Vagina (tissue), 2 donors: Measurements from ENCODE around the gene MYO3B. TPM values are rescaled to one million over a fixed set of nuclear protein-coding genes. Genes with fewer than 3 reads are reported as not detected.

Experiments used
- DNase-seq, 2 donors: peaks; one replicate each; pipeline ENCODE4 v3.0.0-alpha.2; 2017; ENCODE audit errors: extremely low spot score in 2 of 2
- H3K27ac ChIP-seq: fragments of 200-600 bp; sonication (generic); one replicate; pipeline ENCODE4 v1.5.1; 2019
- H3K27me3 ChIP-seq: fragments of 200-600 bp; sonication (generic); one replicate; pipeline ENCODE4 v1.5.1; 2019
- H3K36me3 ChIP-seq, 2 donors: fragments of 200-600 bp; sonication (generic); one replicate each; pipeline ENCODE4 v1.5.1; 2017 to 2019
- H3K4me1 ChIP-seq: fragments of 200-600 bp; sonication (generic); one replicate; pipeline ENCODE4 v1.5.1; 2019
- H3K4me3 ChIP-seq, 2 donors: fragments of 200-600 bp; sonication (generic); 1 replicate in 1 of 2; 2 replicates in 1 of 2; pipeline ENCODE4 v1.5.1; 2016 to 2019
- H3K9me3 ChIP-seq: fragments of 200-600 bp; sonication (generic); one replicate; pipeline ENCODE4 v1.5.1; 2019
- CTCF ChIP-seq, 3 experiments: fragments of 450-650 bp in 2 of 3; fragments of 200-600 bp in 1 of 3; sonication (generic) in 1 of 3; IDR thresholded peaks; one replicate each; pipeline ENCODE4 v1.5.1; 2017 to 2019; ENCODE audit warnings: antibody characterized with exemption in 3 of 3, mild to moderate bottlenecking in 2 of 3, moderate library complexity in 2 of 3
- POLR2A ChIP-seq, 2 donors: fragments of 450-650 bp; IDR thresholded peaks; one replicate each; pipeline ENCODE4 v1.6.1; 2017; ENCODE audit warnings: antibody characterized with exemption in 2 of 2, mild to moderate bottlenecking in 2 of 2, moderate library complexity in 2 of 2
- POLR2AphosphoS5 ChIP-seq, 2 donors: sonication (generic); formaldehyde crosslinking; IDR thresholded peaks; one replicate each; pipeline ENCODE4 v1.9.0; 2017; ENCODE audit warnings: antibody characterized with exemption in 2 of 2, mild to moderate bottlenecking in 2 of 2, low read depth in 1 of 2; ENCODE audit not compliant: insufficient read depth in 1 of 2
- intact Hi-C: fragments of 100-400 bp; cut with DNase I; formaldehyde crosslinking; loops from one replicate; pipeline ENCODE4 v1.15.1; 2023
- total RNA-seq: library from RNA; depleted of rRNA; stranded (reverse); fragments of >200 nt; gene quantifications from one replicate; pipeline ENCODE4 v1.2.3, GENCODE V29; 2016

The MYO3B gene
- total RNA-seq, 1 donor from 2014 or later, result 0.49 TPM

- Histone ChIP-seq H3K9me3 (no peaks in the 10 kb centered on the region), H3K27ac (peak overlapping the region; percentile 3), H3K27me3 (no peaks in the 10 kb centered on the region), H3K4me1 (no peaks in the 10 kb centered on the region), H3K4me3 (no peak overlapping the region), H3K36me3 (no peaks in the 10 kb centered on the region)
- no peak for DNase-seq
- TF ChIP-seq POLR2A (IDR thresholded peaks at IDR 0.05) (no peak), CTCF (IDR thresholded peaks at IDR 0.05) (no peak), POLR2AphosphoS5 (IDR thresholded peaks at IDR 0.05; ENCODE audit: insufficient read depth in 1 of 2, low read depth in 1 of 2) (no peak)
- intact Hi-C loops, result no loop called here
Observed at GRCh38 chr2:170500770-170501169, 322.8 kb downstream of the MYO3B start.

GRCh38 chr2:170501421-170502043, 323.6 kb downstream of the MYO3B start:
- TF ChIP-seq POLR2AphosphoS5 (IDR thresholded peaks at IDR 0.05; ENCODE audit: insufficient read depth in 1 of 2, low read depth in 1 of 2) (no peak), POLR2A (IDR thresholded peaks at IDR 0.05) (no peak), CTCF (IDR thresholded peaks at IDR 0.05) (no peak)
- Histone ChIP-seq H3K9me3 (no peaks in the 10 kb centered on the region), H3K27ac (peak overlapping the region; percentile 3), H3K4me1 (no peaks in the 10 kb centered on the region), H3K4me3 (no peak overlapping the region), H3K27me3 (no peaks in the 10 kb centered on the region), H3K36me3 (no peaks in the 10 kb centered on the region)
- intact Hi-C loops, result no loop called here
- no peak for DNase-seq

GRCh38 chr2:170502361-170503130, 324.6 kb downstream of the MYO3B start:
- Histone ChIP-seq H3K27me3 (no peaks in the 10 kb centered on the region), H3K4me3 (no peak overlapping the region), H3K4me1 (no peaks in the 10 kb centered on the region), H3K36me3 (no peaks in the 10 kb centered on the region), H3K27ac (peak overlapping the region; percentile 46), H3K9me3 (no peaks in the 10 kb centered on the region)
- DNase-seq, result no peak
- intact Hi-C loops, result no loop called here
- TF ChIP-seq POLR2AphosphoS5 (IDR thresholded peaks at IDR 0.05; ENCODE audit: insufficient read depth in 1 of 2, low read depth in 1 of 2) (no peak), POLR2A (IDR thresholded peaks at IDR 0.05) (no peak)

GRCh38 chr2:170503563-170503962, 325.6 kb downstream of the MYO3B start:
- intact Hi-C loops, result no loop called here
- TF ChIP-seq POLR2A (IDR thresholded peaks at IDR 0.05), result no peak
- H3K4me1 ChIP-seq, result no peaks in the 10 kb centered on the region
- no peak for DNase-seq
- no peaks in the 10 kb centered on the region for H3K27me3 ChIP-seq
- no peaks in the 10 kb centered on the region for H3K36me3 ChIP-seq
- H3K27ac ChIP-seq, result no peak overlapping the region
- H3K9me3 ChIP-seq, result no peaks in the 10 kb centered on the region
- no peak overlapping the region for H3K4me3 ChIP-seq

- Histone ChIP-seq H3K27me3 (no peaks in the 10 kb centered on the region), H3K36me3 (no peaks in the 10 kb centered on the region), H3K27ac (no peak overlapping the region), H3K4me1 (no peaks in the 10 kb centered on the region), H3K4me3 (no peak overlapping the region), H3K9me3 (no peaks in the 10 kb centered on the region)
- intact Hi-C loops, result no loop called here
- no peak for DNase-seq
- no peak for TF ChIP-seq POLR2AphosphoS5 (IDR thresholded peaks at IDR 0.05; ENCODE audit: insufficient read depth in 1 of 2, low read depth in 1 of 2)
- no peak for TF ChIP-seq CTCF (IDR thresholded peaks at IDR 0.05)
- no peak for TF ChIP-seq POLR2A (IDR thresholded peaks at IDR 0.05)
Observed at GRCh38 chr2:170503971-170504809, 326.2 kb downstream of the MYO3B start.
